Natural killer cell (primary cell): ENCODE results near the gene TRIM56. TPM values are rescaled to one million over a fixed set of nuclear protein-coding genes. Genes with fewer than 3 reads are reported as not detected.

ENCODE experiments used
- ATAC-seq, 3 donors: fragments of 150-1000 bp in 2 of 3; fragments of 200-7000 bp in 1 of 3; cut with Tn5 transposase; 1 replicate in 1 of 3; 2 replicates in 2 of 3; pipeline ENCODE4 v1.10.0; 2021; ENCODE audit warnings: mild to moderate bottlenecking in 2 of 3, moderate library complexity in 2 of 3
- DNase-seq, 2 donors: peaks; one replicate each; pipeline versions ENCODE4 v3.0.0 to v3.0.0-alpha.2; 2013 to 2021; ENCODE audit warnings: mixed read lengths in 1 of 2
- H3K27ac ChIP-seq: one replicate; pipeline ENCODE4 v1.5.1; 2013; ENCODE audit warnings: mild to moderate bottlenecking, low read length
- H3K27me3 ChIP-seq: one replicate; pipeline ENCODE4 v1.6.1; 2013; ENCODE audit warnings: low read length; ENCODE audit not compliant: control insufficient read depth, insufficient read depth
- H3K36me3 ChIP-seq: one replicate; pipeline ENCODE4 v1.6.1; 2013; ENCODE audit warnings: low read length; ENCODE audit not compliant: control insufficient read depth, insufficient read depth
- H3K4me1 ChIP-seq: one replicate; pipeline ENCODE4 v1.6.1; 2013; ENCODE audit warnings: low read length; ENCODE audit not compliant: control insufficient read depth, insufficient read depth
- H3K4me3 ChIP-seq: one replicate; pipeline ENCODE4 v1.5.1; 2013; ENCODE audit warnings: low read length
- H3K9me3 ChIP-seq: one replicate; pipeline ENCODE4 v1.6.1; 2013; ENCODE audit warnings: low read length; ENCODE audit not compliant: control insufficient read depth, insufficient read depth
- H3K27ac Mint-ChIP-seq, 2 donors: one replicate each; pipeline ENCODE4 v1.8.0; 2022; ENCODE audit warnings: mild to moderate bottlenecking in 2 of 2, mixed read lengths in 2 of 2, moderate library complexity in 1 of 2
- H3K27me3 Mint-ChIP-seq, 2 donors: one replicate each; pipeline ENCODE4 v1.8.0; 2022; ENCODE audit warnings: low read depth in 2 of 2, mixed read lengths in 2 of 2
- H3K36me3 Mint-ChIP-seq: one replicate; pipeline ENCODE4 v1.8.0; 2022; ENCODE audit warnings: mixed read lengths
- H3K4me1 Mint-ChIP-seq, 2 donors: one replicate each; pipeline ENCODE4 v1.8.0; 2022; ENCODE audit warnings: mixed read lengths in 2 of 2
- H3K4me3 Mint-ChIP-seq: one replicate; pipeline ENCODE4 v1.8.0; 2022; ENCODE audit warnings: mild to moderate bottlenecking, moderate library complexity, mixed read lengths
- H3K9me3 Mint-ChIP-seq, 2 donors: one replicate each; pipeline ENCODE4 v1.8.0; 2022; ENCODE audit warnings: mixed read lengths in 2 of 2
- WGBS: methylation state at CpG from one replicate; pipeline ENCODE4 v1.1.7; 2013; ENCODE audit warnings: missing lambda C conversion rate; ENCODE audit not compliant: insufficient coverage; 5-methylcytosine and 5-hydroxymethylcytosine counted together
- intact Hi-C: fragments of 100-400 bp; cut with micrococcal nuclease; formaldehyde crosslinking; loops from one replicate; pipeline ENCODE4 v1.14.2; 2022
- total RNA-seq, 4 donors: library from RNA; stranded (reverse); fragments of 120-200 nt in 1 of 4; gene quantifications; one replicate each; pipeline versions ENCODE4 v1.2.3 to v1.2.4, GENCODE V29; 2013 to 2022
- TF ChIP-seq, protein P1 (sequence below): fragments of 200-600 bp; IDR thresholded peaks from one replicate; pipeline ENCODE4 v1.8.0; 2022; ENCODE audit warnings: antibody characterized with exemption

The TRIM56 gene
- total RNA-seq, 3 donors from 2014 or later (not counting 1 experiment from before 2014, with no cell fraction given), result 53.6 to 75.8 (median 63.9) TPM

DNA sequence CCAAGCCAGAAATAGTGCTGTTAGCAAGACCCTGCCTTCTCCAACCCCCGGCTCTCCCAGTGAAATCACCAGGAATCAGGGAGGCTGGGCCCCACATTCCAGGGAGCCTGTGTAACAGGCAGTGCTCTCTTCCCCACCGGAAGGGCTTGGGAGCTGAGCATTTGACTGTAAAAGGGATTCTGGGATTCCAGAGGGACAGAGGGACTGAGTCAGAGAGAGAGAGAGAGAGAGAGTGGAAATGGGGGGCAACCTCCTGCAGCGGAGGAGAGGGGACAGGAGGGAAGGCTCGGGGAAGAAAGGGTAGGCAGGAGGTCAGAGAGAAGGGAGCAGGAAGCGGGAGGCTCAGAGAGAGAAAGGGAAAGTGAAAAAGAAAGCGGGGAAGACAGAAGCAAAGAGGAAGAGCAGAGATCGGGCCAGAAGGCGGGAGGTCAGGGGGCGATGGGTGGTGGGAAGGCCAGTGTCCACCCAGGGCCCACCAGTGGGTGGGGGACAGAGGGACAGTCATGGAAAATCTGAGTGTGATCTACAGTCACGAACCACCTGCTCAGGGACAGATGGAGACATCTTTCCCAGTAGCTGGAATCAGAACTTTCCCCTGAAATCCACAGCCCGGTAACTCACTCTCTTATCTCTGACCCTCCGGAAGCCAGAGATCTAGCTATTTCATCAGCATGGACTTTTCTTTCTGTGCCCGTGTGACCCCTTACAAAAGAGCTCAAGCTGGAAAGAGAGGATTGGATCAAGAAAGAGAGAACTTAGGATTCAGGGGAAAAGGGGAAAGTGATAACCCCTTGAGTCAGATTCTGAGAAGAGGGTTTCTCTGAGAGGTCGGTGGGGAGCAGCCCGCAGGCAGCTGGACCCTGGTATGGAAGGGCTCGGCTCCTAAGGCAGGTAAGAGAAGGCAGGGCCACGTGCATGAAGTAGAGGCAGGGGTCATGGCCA, 37.0 kb downstream of the TRIM56 start:
- Mint-ChIP-seq H3K9me3 (no peaks in the 10 kb centered on the region), H3K27ac (peak overlapping the region in 1 of 2 donors; percentile 79), H3K4me3 (peak overlapping the region; percentile 14), H3K4me1 (peaks cover 39% of the 10 kb centered on the region in 2 donors), H3K36me3 (no peaks in the 10 kb centered on the region), H3K27me3 (peaks cover 12 to 21% of the 10 kb centered on the region in 2 donors)
- peaks cover 3% of the 10 kb centered on the region for H3K27me3 ChIP-seq
- ATAC-seq (no peak), DNase-seq (no peak)
- H3K9me3 ChIP-seq, result no peaks in the 10 kb centered on the region
- H3K36me3 ChIP-seq, result no peaks in the 10 kb centered on the region
- WGBS, result 32% methylated on average over 17 of the region's 17 CpGs
- TF ChIP-seq, protein P1, sequence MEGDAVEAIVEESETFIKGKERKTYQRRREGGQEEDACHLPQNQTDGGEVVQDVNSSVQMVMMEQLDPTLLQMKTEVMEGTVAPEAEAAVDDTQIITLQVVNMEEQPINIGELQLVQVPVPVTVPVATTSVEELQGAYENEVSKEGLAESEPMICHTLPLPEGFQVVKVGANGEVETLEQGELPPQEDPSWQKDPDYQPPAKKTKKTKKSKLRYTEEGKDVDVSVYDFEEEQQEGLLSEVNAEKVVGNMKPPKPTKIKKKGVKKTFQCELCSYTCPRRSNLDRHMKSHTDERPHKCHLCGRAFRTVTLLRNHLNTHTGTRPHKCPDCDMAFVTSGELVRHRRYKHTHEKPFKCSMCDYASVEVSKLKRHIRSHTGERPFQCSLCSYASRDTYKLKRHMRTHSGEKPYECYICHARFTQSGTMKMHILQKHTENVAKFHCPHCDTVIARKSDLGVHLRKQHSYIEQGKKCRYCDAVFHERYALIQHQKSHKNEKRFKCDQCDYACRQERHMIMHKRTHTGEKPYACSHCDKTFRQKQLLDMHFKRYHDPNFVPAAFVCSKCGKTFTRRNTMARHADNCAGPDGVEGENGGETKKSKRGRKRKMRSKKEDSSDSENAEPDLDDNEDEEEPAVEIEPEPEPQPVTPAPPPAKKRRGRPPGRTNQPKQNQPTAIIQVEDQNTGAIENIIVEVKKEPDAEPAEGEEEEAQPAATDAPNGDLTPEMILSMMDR, result no peak
- H3K4me3 ChIP-seq, result no peak overlapping the region
- intact Hi-C loops, result no loop called here
- no peak overlapping the region for H3K27ac ChIP-seq
- peaks cover 40% of the 10 kb centered on the region for H3K4me1 ChIP-seq

DNA sequence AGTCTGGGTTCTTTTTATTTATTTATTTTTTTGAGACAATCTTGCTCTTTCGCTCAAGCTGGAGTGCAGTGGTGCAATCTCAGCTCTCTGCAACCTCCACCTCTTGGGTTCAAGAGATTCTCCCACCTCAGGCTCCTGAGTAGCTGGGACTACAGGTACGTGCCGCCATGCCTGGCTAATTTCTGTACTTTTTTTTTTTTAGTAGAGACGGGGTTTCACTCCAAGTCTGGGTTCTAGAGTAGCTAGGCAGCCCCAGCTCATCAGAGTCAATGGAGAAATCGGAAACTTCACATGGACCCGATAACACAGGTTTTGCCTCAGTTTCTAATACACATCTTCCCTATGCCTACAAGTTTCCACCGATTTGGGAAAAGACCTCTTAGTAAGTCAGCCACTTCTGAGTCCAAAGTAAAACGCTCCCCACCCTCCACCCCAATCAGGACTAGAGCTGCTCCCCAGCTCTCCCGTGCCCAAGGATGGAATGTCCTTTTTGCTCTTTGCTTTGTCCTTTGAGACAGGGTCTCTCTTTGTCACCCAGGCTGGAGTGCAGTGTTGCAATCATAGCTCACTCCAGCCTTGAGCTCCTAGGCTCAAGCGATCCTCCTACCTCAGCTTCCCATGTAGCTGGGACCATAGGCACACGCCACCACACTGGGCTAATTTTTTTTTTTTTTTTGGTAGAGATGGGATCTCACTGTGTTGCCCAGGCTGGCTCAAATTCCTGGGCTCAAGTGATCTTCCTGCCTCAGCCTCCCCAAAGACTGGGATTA, 37.8 kb downstream of the TRIM56 start:
- peaks cover 4% of the 10 kb centered on the region for H3K27me3 ChIP-seq
- H3K9me3 Mint-ChIP-seq, result no peaks in the 10 kb centered on the region
- DNase-seq (no peak), ATAC-seq (no peak)
- H3K9me3 ChIP-seq, result no peaks in the 10 kb centered on the region
- no peak overlapping the region for H3K27ac Mint-ChIP-seq
- WGBS, result 96% methylated on average over 10 of the region's 11 CpGs
- peaks cover 47 to 48% of the 10 kb centered on the region in 2 donors for H3K4me1 Mint-ChIP-seq
- no peak overlapping the region for H3K27ac ChIP-seq
- no peaks in the 10 kb centered on the region for H3K36me3 ChIP-seq
- no peak overlapping the region for H3K4me3 Mint-ChIP-seq
- peaks cover 48% of the 10 kb centered on the region for H3K4me1 ChIP-seq
- H3K4me3 ChIP-seq, result no peak overlapping the region
- no peaks in the 10 kb centered on the region for H3K36me3 Mint-ChIP-seq
- H3K27me3 Mint-ChIP-seq, result peaks cover 12 to 24% of the 10 kb centered on the region in 2 donors
- intact Hi-C loops, result no loop called here
- TF ChIP-seq, protein P1, result no peak

DNA sequence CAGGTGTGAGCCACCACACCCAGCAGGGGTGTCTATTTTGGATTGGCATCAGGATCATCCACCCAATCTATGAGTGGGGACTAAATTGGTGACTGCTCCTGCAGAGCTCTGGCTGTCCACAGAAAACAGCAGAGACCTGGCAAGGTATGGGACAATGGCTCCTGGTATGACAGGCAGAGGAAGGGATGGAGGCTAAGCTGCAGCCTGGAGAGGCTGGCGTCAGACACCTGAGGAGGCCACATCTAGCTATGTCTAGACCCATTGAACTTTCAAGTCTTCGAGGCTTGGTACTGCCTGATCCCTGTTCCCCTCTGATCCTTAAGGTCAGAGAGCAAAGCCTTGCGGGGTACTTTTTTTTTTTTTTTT, 38.4 kb downstream of the TRIM56 start:
- H3K4me1 ChIP-seq, result peaks cover 54% of the 10 kb centered on the region
- no peak overlapping the region for H3K4me3 ChIP-seq
- H3K27me3 ChIP-seq, result peaks cover 4% of the 10 kb centered on the region
- Mint-ChIP-seq H3K4me3 (no peak overlapping the region), H3K27me3 (peaks cover 12 to 24% of the 10 kb centered on the region in 2 donors), H3K27ac (no peak overlapping the region), H3K36me3 (no peaks in the 10 kb centered on the region), H3K9me3 (no peaks in the 10 kb centered on the region), H3K4me1 (peaks cover 53 to 54% of the 10 kb centered on the region in 2 donors)
- ATAC-seq (no peak), DNase-seq (no peak)
- TF ChIP-seq, protein P1, result no peak
- WGBS, result 92% methylated on average over 3 of the region's 3 CpGs
- H3K27ac ChIP-seq, result no peak overlapping the region
- no peaks in the 10 kb centered on the region for H3K36me3 ChIP-seq
- H3K9me3 ChIP-seq, result no peaks in the 10 kb centered on the region
- intact Hi-C loops, result no loop called here
